HG03196 (cell line): ENCODE results near the gene NDEL1.
A peak's percentile ranks its signal among the peaks of the same experiment; 100 is the strongest.

ENCODE experiments used
- ATAC-seq: cut with Tn5 transposase; IDR thresholded peaks from one replicate; pipeline ENCODE4 v1.9.1; 2021; ENCODE audit not compliant: unreplicated experiment

The NDEL1 gene

GRCh38 chr17:8413328-8413727 lies 22.4 kb upstream of the NDEL1 start:
- no peak for ATAC-seq

- ATAC-seq: no peak
Measured at GRCh38 chr17:8413938-8414337, 21.7 kb upstream of the NDEL1 start.

GRCh38 chr17:8417806-8418205 lies 17.9 kb upstream of the NDEL1 start:
- no peak for ATAC-seq

GRCh38 chr17:8418471-8418870 lies 17.2 kb upstream of the NDEL1 start:
- ATAC-seq: no peak

GRCh38 chr17:8419305-8419704 lies 16.4 kb upstream of the NDEL1 start:
- no peak for ATAC-seq

- no peak for ATAC-seq
Measured at GRCh38 chr17:8420041-8420934, 15.4 kb upstream of the NDEL1 start.

GRCh38 chr17:8421571-8421970 lies 14.1 kb upstream of the NDEL1 start:
- no peak for ATAC-seq

- no peak for ATAC-seq
Measured at GRCh38 chr17:8426094-8426720, 9.5 kb upstream of the NDEL1 start.

GRCh38 chr17:8426802-8427201 lies 8.9 kb upstream of the NDEL1 start:
- ATAC-seq: no peak

- no peak for ATAC-seq
Measured at GRCh38 chr17:8430966-8431365, 4.7 kb upstream of the NDEL1 start.

GRCh38 chr17:8436169-8436843 lies 622 bp downstream of the NDEL1 start:
- peak; percentile 46 for ATAC-seq

GRCh38 chr17:8436844-8437171 lies 1.1 kb downstream of the NDEL1 start:
- no peak for ATAC-seq

GRCh38 chr17:8438441-8438840 lies 2.8 kb downstream of the NDEL1 start:
- no peak for ATAC-seq

GRCh38 chr17:8439681-8440080 lies 4.0 kb downstream of the NDEL1 start:
- ATAC-seq: no peak

GRCh38 chr17:8441690-8442089 lies 6.0 kb downstream of the NDEL1 start:
- no peak for ATAC-seq

GRCh38 chr17:8442310-8442709 lies 6.6 kb downstream of the NDEL1 start:
- ATAC-seq: no peak

GRCh38 chr17:8443756-8444155 lies 8.1 kb downstream of the NDEL1 start:
- ATAC-seq: no peak

GRCh38 chr17:8444494-8444893 lies 8.8 kb downstream of the NDEL1 start:
- no peak for ATAC-seq

GRCh38 chr17:8445536-8445935 lies 9.9 kb downstream of the NDEL1 start:
- ATAC-seq: no peak

- no peak for ATAC-seq
Measured at GRCh38 chr17:8447799-8448198, 12.1 kb downstream of the NDEL1 start.

GRCh38 chr17:8448310-8448709 lies 12.6 kb downstream of the NDEL1 start:
- no peak for ATAC-seq
